MM.1S (cell line): ENCODE data around the gene PIGS.

Source experiments
- DNase-seq: peaks from one replicate; pipeline ENCODE4 v3.0.0-alpha.2; 2015
- H2AFZ ChIP-seq: fragments of 300-600 bp; sonication (generic); 2 replicates; pipeline ENCODE4 v1.6.0; 2016; ENCODE audit warnings: antibody characterized with exemption, low read length
- H3F3A ChIP-seq: fragments of 300-600 bp; sonication (generic); 2 replicates; pipeline ENCODE4 v1.6.1; 2016; ENCODE audit warnings: mild to moderate bottlenecking, antibody characterized with exemption, low read length, moderate library complexity, mixed read lengths; ENCODE audit not compliant: insufficient read depth
- H3K27ac ChIP-seq: fragments of 300-600 bp; sonication (generic); 2 replicates; pipeline ENCODE4 v1.5.1; 2016; ENCODE audit warnings: mild to moderate bottlenecking, low read length
- H3K27me3 ChIP-seq: fragments of 300-600 bp; sonication (generic); replicated peaks from 2 replicates; pipeline ENCODE4 v1.6.0; 2016; ENCODE audit warnings: low read length; ENCODE audit not compliant: insufficient read depth
- H3K36me3 ChIP-seq: fragments of 300-600 bp; sonication (generic); replicated peaks from 2 replicates; pipeline ENCODE4 v1.6.1; 2016; ENCODE audit warnings: mild to moderate bottlenecking, low read length, mixed read lengths; ENCODE audit not compliant: insufficient read depth
- H3K4me1 ChIP-seq: fragments of 300-600 bp; sonication (generic); 2 replicates; pipeline ENCODE4 v1.6.1; 2016; ENCODE audit warnings: low read length, mixed read lengths
- H3K4me2 ChIP-seq: fragments of 300-600 bp; sonication (generic); 2 replicates; pipeline ENCODE4 v1.6.0; 2016; ENCODE audit warnings: low read depth, low read length
- H3K4me3 ChIP-seq: fragments of 300-600 bp; sonication (generic); 2 replicates; pipeline ENCODE4 v1.5.1; 2016; ENCODE audit warnings: low read length, mixed read lengths
- H3K79me2 ChIP-seq: fragments of 300-600 bp; sonication (generic); 2 replicates; pipeline ENCODE4 v1.6.1; 2016; ENCODE audit warnings: mixed run types, low read length, mixed read lengths
- H3K9ac ChIP-seq: fragments of 300-600 bp; sonication (generic); 2 replicates; pipeline ENCODE4 v1.6.1; 2016; ENCODE audit warnings: low read length, mixed read lengths
- H3K9me2 ChIP-seq: fragments of 300-600 bp; sonication (generic); replicated peaks from 2 replicates; pipeline ENCODE4 v1.6.1; 2016; ENCODE audit warnings: mild to moderate bottlenecking, low read length, mixed read lengths; ENCODE audit not compliant: insufficient read depth
- H3K9me3 ChIP-seq: fragments of 300-600 bp; sonication (generic); replicated peaks from 2 replicates; pipeline ENCODE4 v1.6.1; 2016; ENCODE audit warnings: mild to moderate bottlenecking, low read length, mixed read lengths; ENCODE audit not compliant: insufficient read depth
- H4K20me1 ChIP-seq: fragments of 300-600 bp; sonication (generic); 2 replicates; pipeline ENCODE4 v1.6.1; 2016; ENCODE audit warnings: mild to moderate bottlenecking, low read length, moderate library complexity, mixed read lengths; ENCODE audit not compliant: insufficient read depth
- CTCF ChIP-seq: fragments of 300-600 bp; sonication (generic); IDR thresholded peaks from 2 replicates; pipeline ENCODE4 v1.5.1; 2016; ENCODE audit warnings: antibody characterized with exemption, low read length, mixed read lengths
- EZH2 ChIP-seq: fragments of 300-600 bp; sonication (generic); optimal IDR thresholded peaks from 2 replicates; pipeline ENCODE3; 2017; ENCODE audit warnings: low read depth, mild to moderate bottlenecking, antibody characterized with exemption, low read length, mixed read lengths
- EZH2phosphoT487 ChIP-seq: fragments of 300-600 bp; sonication (generic); IDR thresholded peaks from 2 replicates; pipeline ENCODE4 v1.6.1; 2018; ENCODE audit warnings: antibody characterized with exemption, low read length

The PIGS gene

DNA sequence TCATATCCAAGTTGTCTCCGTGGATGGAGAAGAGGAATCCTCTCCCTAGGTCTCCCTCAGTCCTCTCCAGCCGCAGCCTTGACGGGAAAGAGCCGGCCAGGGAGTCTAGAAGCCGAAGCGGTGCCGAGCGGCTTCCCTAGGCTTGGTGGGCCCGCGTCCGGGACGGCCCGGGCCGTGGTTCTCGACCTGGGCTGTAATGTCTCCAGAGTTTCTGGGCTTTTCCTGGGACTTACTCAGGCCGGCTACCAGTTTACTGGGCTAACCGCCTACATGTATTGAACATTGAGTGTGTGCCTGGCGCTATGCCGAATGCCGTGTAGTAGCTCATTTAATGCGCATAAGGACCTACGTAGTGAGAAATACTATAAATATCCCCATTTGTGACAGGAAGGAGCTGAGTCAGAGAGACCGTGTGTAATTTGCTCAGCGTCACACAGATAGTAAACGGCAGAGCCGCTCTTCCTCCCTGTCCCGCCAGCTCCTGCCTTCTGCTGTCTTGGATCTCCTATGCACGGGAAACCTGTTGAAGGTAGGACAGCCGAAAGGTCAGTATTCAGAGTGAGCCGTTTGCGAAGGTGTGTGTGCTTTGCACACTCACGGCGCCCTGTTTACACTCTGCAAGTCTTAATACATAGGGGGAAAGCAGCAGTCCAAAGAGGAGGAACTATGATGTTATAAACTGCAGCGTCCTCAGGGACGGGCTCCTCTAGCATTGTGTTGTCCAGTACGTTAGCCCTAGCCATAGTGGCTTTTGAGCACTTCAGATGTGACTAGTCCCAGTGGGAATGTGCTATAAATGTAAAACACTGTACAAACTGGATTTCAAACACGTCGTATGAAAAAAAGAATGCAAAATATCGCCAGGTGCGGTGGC is 28.2 kb upstream of the PIGS start:
- Histone ChIP-seq H3K79me2 (peaks cover 37% of the 10 kb centered on the region), H3K4me1 (peaks cover 9% of the 10 kb centered on the region; the same call in 1 of the 2 replicates), H3K36me3 (no peaks in the 10 kb centered on the region; the same call in 1 of the 2 replicates), H3K27ac (peak overlapping the region; percentile 91), H3K9ac (peak overlapping the region; percentile 82), H3K9me2 (no peaks in the 10 kb centered on the region), H3K9me3 (no peaks in the 10 kb centered on the region), H4K20me1 (no peaks in the 10 kb centered on the region), H3K4me3 (peak overlapping the region; percentile 77), H2AFZ (peak overlapping the region; percentile 66), H3F3A (peaks cover 16% of the 10 kb centered on the region), H3K4me2 (peak overlapping the region; percentile 77), H3K27me3 (no peaks in the 10 kb centered on the region)
- no peak for TF ChIP-seq CTCF
- TF ChIP-seq EZH2: no peak
- DNase-seq: peak; percentile 87

DNA sequence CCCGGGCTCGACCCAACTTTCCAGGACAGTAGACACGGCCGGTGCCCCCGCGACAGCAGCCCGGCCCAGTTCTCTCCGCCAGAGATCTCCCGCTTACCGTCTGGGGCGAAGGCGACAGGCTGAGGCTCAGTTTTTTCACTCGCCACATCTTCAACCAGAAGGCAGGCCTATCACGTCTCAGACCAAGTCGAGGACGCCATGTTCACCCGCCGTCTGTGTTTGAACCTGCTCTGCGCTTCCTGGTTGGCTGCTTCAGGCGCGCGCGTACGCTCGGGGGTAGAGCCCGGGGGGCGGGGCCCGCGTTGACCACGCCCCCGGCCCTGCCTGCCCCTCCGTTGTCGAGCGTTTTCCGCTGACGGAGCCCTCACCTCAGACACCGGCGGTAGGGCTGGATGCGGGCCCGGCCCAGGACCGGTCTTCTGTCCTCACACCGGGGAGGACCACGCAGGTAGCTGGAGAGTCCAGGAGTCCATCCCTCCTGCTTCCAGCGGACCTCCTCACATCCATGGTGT is 27.5 kb upstream of the PIGS start, which contains the start of gene SPAG5:
TSS of gene SPAG5 (minus strand) at position 227 of the 512 bp plus-strand sequence. CDS start at position 148, 79 bp downstream.
- Histone ChIP-seq H3K4me2 (peak within 1 kb of the TSS; percentile 77), H3K79me2 (peaks cover 42% of the 10 kb centered on the region), H2AFZ (peak within 1 kb of the TSS; percentile 69), H4K20me1 (no peaks in the 10 kb centered on the region), H3K27ac (peak within 1 kb of the TSS; percentile 91), H3K4me3 (peak within 1 kb of the TSS; percentile 77), H3F3A (peaks cover 16% of the 10 kb centered on the region), H3K9ac (peak within 1 kb of the TSS; percentile 82), H3K9me2 (no peaks in the 10 kb centered on the region), H3K9me3 (no peaks in the 10 kb centered on the region), H3K36me3 (no peaks in the 10 kb centered on the region; the same call in 1 of the 2 replicates), H3K27me3 (no peaks in the 10 kb centered on the region), H3K4me1 (peaks cover 9% of the 10 kb centered on the region; the same call in 1 of the 2 replicates)
- TF ChIP-seq CTCF (no peak), EZH2phosphoT487 (no peak), EZH2 (no peak)
- DNase-seq: peak; percentile 96

GRCh38 chr17:28598389-28598788 is 27.1 kb upstream of the PIGS start:
- Histone ChIP-seq H3K9ac (peak overlapping the region; percentile 82), H3K4me1 (peaks cover 9% of the 10 kb centered on the region; the same call in 1 of the 2 replicates), H3K4me2 (peak overlapping the region; percentile 77), H3K27me3 (no peaks in the 10 kb centered on the region), H3K9me3 (no peaks in the 10 kb centered on the region), H2AFZ (peak overlapping the region; percentile 69), H4K20me1 (no peaks in the 10 kb centered on the region), H3K79me2 (peaks cover 44% of the 10 kb centered on the region), H3K36me3 (no peaks in the 10 kb centered on the region; the same call in 1 of the 2 replicates), H3K9me2 (no peaks in the 10 kb centered on the region), H3K27ac (peak overlapping the region; percentile 91; the same call in 1 of the 2 replicates), H3F3A (peaks cover 16% of the 10 kb centered on the region), H3K4me3 (peak overlapping the region; percentile 77)
- DNase-seq: no peak
- TF ChIP-seq EZH2 (no peak), EZH2phosphoT487 (no peak), CTCF (no peak)
